Neuronal stem cell (in vitro differentiated cells): ENCODE measurements around the gene NKD2.
A peak's percentile ranks its signal among the peaks of the same experiment; 100 is the strongest.

Experiments used
- DNase-seq: peaks from one replicate; pipeline ENCODE4 v3.0.0-alpha.2; 2013; ENCODE audit warnings: low spot score
- H2AFZ ChIP-seq: one replicate; pipeline ENCODE4 v1.6.1; 2013; ENCODE audit warnings: mild to moderate bottlenecking, low read length, inconsistent platforms
- H2AK5ac ChIP-seq: 2 replicates; pipeline ENCODE4 v1.6.1; 2013; ENCODE audit warnings: low read depth, mild to moderate bottlenecking, inconsistent platforms, low read length, moderate library complexity, mixed read lengths
- H2BK120ac ChIP-seq: 2 replicates; pipeline ENCODE4 v1.6.1; 2013; ENCODE audit warnings: low read depth, mild to moderate bottlenecking, inconsistent platforms, low read length, moderate library complexity, mixed read lengths
- H2BK12ac ChIP-seq: one replicate; pipeline ENCODE4 v1.6.1; 2013; ENCODE audit warnings: low read length, inconsistent platforms
- H2BK15ac ChIP-seq: 2 replicates; pipeline ENCODE4 v1.6.1; 2013; ENCODE audit warnings: mild to moderate bottlenecking, low read length, inconsistent platforms, mixed read lengths
- H2BK5ac ChIP-seq: one replicate; pipeline ENCODE4 v1.6.1; 2013; ENCODE audit warnings: inconsistent platforms, mild to moderate bottlenecking, low read length, moderate library complexity
- H3K14ac ChIP-seq: one replicate; pipeline ENCODE4 v1.6.1; 2013; ENCODE audit warnings: low read length, inconsistent platforms
- H3K18ac ChIP-seq: 2 replicates; pipeline ENCODE4 v1.6.1; 2013; ENCODE audit warnings: low read length, inconsistent platforms
- H3K23ac ChIP-seq: 2 replicates; pipeline ENCODE4 v1.6.1; 2013; ENCODE audit warnings: low read depth, mild to moderate bottlenecking, mixed read lengths, low read length, inconsistent platforms; ENCODE audit not compliant: poor library complexity
- H3K27ac ChIP-seq: replicated peaks from 3 replicates; pipeline ENCODE4 v1.5.1; 2013; ENCODE audit warnings: low read length, inconsistent platforms
- H3K27me3 ChIP-seq, 3 experiments: 2 replicates each; pipeline ENCODE4 v1.6.1; 2013; ENCODE audit warnings: low read length in 3 of 3, mild to moderate bottlenecking in 2 of 3, inconsistent platforms in 1 of 3, low read depth in 1 of 3, mixed read lengths in 1 of 3, moderate library complexity in 1 of 3; ENCODE audit not compliant: control insufficient read depth in 3 of 3, insufficient read depth in 3 of 3
- H3K36me3 ChIP-seq, 2 donors: replicated peaks in 1 of 2; 2 replicates each; pipeline ENCODE4 v1.6.1; 2013; ENCODE audit warnings: low read length in 2 of 2; ENCODE audit not compliant: control insufficient read depth in 2 of 2, insufficient read depth in 2 of 2
- H3K4ac ChIP-seq: 2 replicates; pipeline ENCODE4 v1.6.1; 2013; ENCODE audit warnings: inconsistent platforms, mild to moderate bottlenecking, low read length, moderate library complexity
- H3K4me1 ChIP-seq, 2 donors: 1 replicate in 1 of 2; 2 replicates in 1 of 2; pipeline ENCODE4 v1.6.1; 2013; ENCODE audit warnings: low read length in 2 of 2, low read depth in 1 of 2; ENCODE audit not compliant: control insufficient read depth in 2 of 2, insufficient read depth in 1 of 2
- H3K4me2 ChIP-seq: one replicate; pipeline ENCODE4 v1.6.1; 2013; ENCODE audit warnings: mild to moderate bottlenecking, low read length, inconsistent platforms; ENCODE audit not compliant: insufficient read depth, poor library complexity, severe bottlenecking
- H3K4me3 ChIP-seq, 2 donors: 2 replicates each; pipeline ENCODE4 v1.5.1; 2013; ENCODE audit warnings: low read length in 2 of 2, mild to moderate bottlenecking in 2 of 2, inconsistent platforms in 1 of 2, moderate library complexity in 1 of 2
- H3K79me1 ChIP-seq: one replicate; pipeline ENCODE4 v1.6.1; 2013; ENCODE audit warnings: low read depth, mild to moderate bottlenecking, inconsistent platforms, low read length, moderate library complexity
- H3K9ac ChIP-seq: one replicate; pipeline ENCODE4 v1.6.1; 2013; ENCODE audit warnings: mild to moderate bottlenecking, low read depth, low read length, inconsistent platforms; ENCODE audit not compliant: poor library complexity
- H3K9me3 ChIP-seq, 2 donors: replicated peaks in 1 of 2; 2 replicates each; pipeline versions ENCODE3 to v1.6.1; 2013; ENCODE audit warnings: low read length in 2 of 2, mild to moderate bottlenecking in 2 of 2, inconsistent platforms in 1 of 2, low read depth in 1 of 2, mixed read lengths in 1 of 2, moderate library complexity in 1 of 2; ENCODE audit not compliant: control insufficient read depth in 2 of 2, insufficient read depth in 1 of 2
- H4K8ac ChIP-seq: one replicate; pipeline ENCODE4 v1.6.1; 2013; ENCODE audit warnings: low read depth, mild to moderate bottlenecking, inconsistent platforms, low read length, moderate library complexity
- H4K91ac ChIP-seq: one replicate; pipeline ENCODE4 v1.6.1; 2013; ENCODE audit warnings: low read length, low read depth, mild to moderate bottlenecking, inconsistent platforms; ENCODE audit not compliant: poor library complexity
- WGBS, 2 donors: extraction: QIAGEN DNeasy Blood & Tissue Kit; methylation state at CpG; one replicate each; pipeline ENCODE4 v1.1.7; 2013; ENCODE audit warnings: missing lambda C conversion rate in 2 of 2, mixed read lengths in 1 of 2; ENCODE audit not compliant: insufficient read length in 2 of 2, insufficient replicate concordance in 1 of 2; ENCODE audit errors: extremely low coverage in 2 of 2; 5-methylcytosine and 5-hydroxymethylcytosine counted together

Gene NKD2

GRCh38 chr5:1015507-1015906 lies 6.9 kb downstream of the NKD2 start:
- no peak overlapping the region for H4K91ac ChIP-seq
- no peak overlapping the region for H2AK5ac ChIP-seq
- H2BK5ac ChIP-seq, result peak overlapping the region; percentile 26
- no peak for DNase-seq
- no peak overlapping the region for H4K8ac ChIP-seq
- H3K4ac ChIP-seq, result no peak overlapping the region
- peaks cover 2 to 7% of the 10 kb centered on the region in 2 donors for H3K4me1 ChIP-seq
- H2AFZ ChIP-seq, result no peak overlapping the region
- no peak overlapping the region for H3K4me3 ChIP-seq
- no peak overlapping the region for H3K27ac ChIP-seq
- H2BK12ac ChIP-seq, result peak overlapping the region; percentile 60
- peak overlapping the region; percentile 67 for H3K18ac ChIP-seq
- peaks cover 9% of the 10 kb centered on the region for H3K79me1 ChIP-seq
- H3K9ac ChIP-seq, result no peak overlapping the region
- no peaks in the 10 kb centered on the region for H3K36me3 ChIP-seq
- no peak overlapping the region for H3K14ac ChIP-seq
- no peaks in the 10 kb centered on the region for H3K9me3 ChIP-seq
- WGBS, 2 donors, result no CpG with 5 or more reads among the region's 10 CpGs
- H2BK15ac ChIP-seq, result no peak overlapping the region
- no peak overlapping the region for H3K23ac ChIP-seq
- H3K4me2 ChIP-seq, result no peak overlapping the region
- no peak overlapping the region for H2BK120ac ChIP-seq
- peaks cover 0 to 4% (median 0%) of the 10 kb centered on the region in 3 experiments for H3K27me3 ChIP-seq

- Histone ChIP-seq H4K8ac (no peak overlapping the region), H2AFZ (no peak overlapping the region), H2AK5ac (no peak overlapping the region), H3K4me1 (peaks cover 4 to 6% of the 10 kb centered on the region in 2 donors), H3K27me3 (no peaks in the 10 kb centered on the region), H3K79me1 (peaks cover 9% of the 10 kb centered on the region), H3K18ac (no peak overlapping the region), H3K36me3 (no peaks in the 10 kb centered on the region), H3K4me3 (no peak overlapping the region), H3K23ac (no peak overlapping the region), H3K14ac (no peak overlapping the region), H2BK120ac (no peak overlapping the region), H2BK12ac (no peak overlapping the region), H2BK5ac (peak overlapping the region; percentile 26), H3K4ac (peak overlapping the region; percentile 78), H3K4me2 (no peak overlapping the region), H3K9me3 (no peaks in the 10 kb centered on the region), H4K91ac (no peak overlapping the region), H2BK15ac (no peak overlapping the region), H3K9ac (no peak overlapping the region), H3K27ac (no peak overlapping the region)
- WGBS, 2 donors, result no CpG with 5 or more reads among the region's 19 CpGs
- DNase-seq, result no peak
Observed at GRCh38 chr5:1016036-1016435, 7.4 kb downstream of the NKD2 start.

GRCh38 chr5:1016476-1016875 lies 7.9 kb downstream of the NKD2 start:
- H3K23ac ChIP-seq, result peak overlapping the region; percentile 14
- H2BK12ac ChIP-seq, result no peak overlapping the region
- H3K9me3 ChIP-seq, result no peaks in the 10 kb centered on the region
- H2BK120ac ChIP-seq, result no peak overlapping the region
- H2BK5ac ChIP-seq, result no peak overlapping the region
- H3K4ac ChIP-seq, result no peak overlapping the region
- no peak overlapping the region for H2BK15ac ChIP-seq
- peaks cover 6 to 8% of the 10 kb centered on the region in 2 donors for H3K4me1 ChIP-seq
- no peaks in the 10 kb centered on the region for H3K27me3 ChIP-seq
- no CpG with 5 or more reads among the region's 16 CpGs for WGBS, 2 donors
- no peak overlapping the region for H3K27ac ChIP-seq
- H4K91ac ChIP-seq, result no peak overlapping the region
- H3K4me3 ChIP-seq, result no peak overlapping the region
- H3K9ac ChIP-seq, result peak overlapping the region; percentile 70
- peaks cover 9% of the 10 kb centered on the region for H3K79me1 ChIP-seq
- no peaks in the 10 kb centered on the region for H3K36me3 ChIP-seq
- no peak for DNase-seq
- peak overlapping the region; percentile 49 for H3K18ac ChIP-seq
- H3K14ac ChIP-seq, result no peak overlapping the region
- H2AK5ac ChIP-seq, result no peak overlapping the region
- H2AFZ ChIP-seq, result no peak overlapping the region
- H4K8ac ChIP-seq, result no peak overlapping the region
- no peak overlapping the region for H3K4me2 ChIP-seq

- peak overlapping the region; percentile 30 for H2BK5ac ChIP-seq
- peaks cover 7% of the 10 kb centered on the region for H3K79me1 ChIP-seq
- H2AFZ ChIP-seq, result no peak overlapping the region
- H2BK120ac ChIP-seq, result no peak overlapping the region
- H2BK15ac ChIP-seq, result peak overlapping the region; percentile 30
- DNase-seq, result no peak
- no peaks in the 10 kb centered on the region for H3K9me3 ChIP-seq
- H3K27ac ChIP-seq, result no peak overlapping the region
- H3K18ac ChIP-seq, result peak overlapping the region; percentile 48
- peaks cover 10 to 11% of the 10 kb centered on the region in 2 donors for H3K4me1 ChIP-seq
- no peak overlapping the region for H3K23ac ChIP-seq
- WGBS, 2 donors, result no CpG with 5 or more reads among the region's 12 CpGs
- H3K9ac ChIP-seq, result no peak overlapping the region
- no peak overlapping the region for H2BK12ac ChIP-seq
- no peak overlapping the region for H3K4ac ChIP-seq
- no peaks in the 10 kb centered on the region for H3K27me3 ChIP-seq
- H3K4me2 ChIP-seq, result no peak overlapping the region
- no peak overlapping the region for H3K14ac ChIP-seq
- no peak overlapping the region for H2AK5ac ChIP-seq
- no peak overlapping the region for H3K4me3 ChIP-seq
- H4K8ac ChIP-seq, result no peak overlapping the region
- H3K36me3 ChIP-seq, result no peaks in the 10 kb centered on the region
- H4K91ac ChIP-seq, result no peak overlapping the region
Observed at GRCh38 chr5:1017056-1017455, 8.5 kb downstream of the NKD2 start.
